22Rv1 (cell line): ENCODE results near the gene TAX1BP1.

Experiments
- H3K27ac ChIP-seq: fragments of 450-650 bp; 2 replicates; pipeline ENCODE4 v1.5.1; 2017
- ZFX ChIP-seq: fragments of 450-650 bp; IDR thresholded peaks from 2 replicates; pipeline ENCODE4 v1.6.1; 2017; ENCODE audit warnings: antibody characterized with exemption, borderline replicate concordance
- TF ChIP-seq, protein P1 (sequence below): fragments of 450-650 bp; IDR thresholded peaks from 2 replicates; pipeline ENCODE4 v1.5.1; 2017; ENCODE audit warnings: mild to moderate bottlenecking

The TAX1BP1 gene

GRCh38 chr7:27860800-27861199 is 120.8 kb downstream of the TAX1BP1 start:
- TF ChIP-seq, protein P1, sequence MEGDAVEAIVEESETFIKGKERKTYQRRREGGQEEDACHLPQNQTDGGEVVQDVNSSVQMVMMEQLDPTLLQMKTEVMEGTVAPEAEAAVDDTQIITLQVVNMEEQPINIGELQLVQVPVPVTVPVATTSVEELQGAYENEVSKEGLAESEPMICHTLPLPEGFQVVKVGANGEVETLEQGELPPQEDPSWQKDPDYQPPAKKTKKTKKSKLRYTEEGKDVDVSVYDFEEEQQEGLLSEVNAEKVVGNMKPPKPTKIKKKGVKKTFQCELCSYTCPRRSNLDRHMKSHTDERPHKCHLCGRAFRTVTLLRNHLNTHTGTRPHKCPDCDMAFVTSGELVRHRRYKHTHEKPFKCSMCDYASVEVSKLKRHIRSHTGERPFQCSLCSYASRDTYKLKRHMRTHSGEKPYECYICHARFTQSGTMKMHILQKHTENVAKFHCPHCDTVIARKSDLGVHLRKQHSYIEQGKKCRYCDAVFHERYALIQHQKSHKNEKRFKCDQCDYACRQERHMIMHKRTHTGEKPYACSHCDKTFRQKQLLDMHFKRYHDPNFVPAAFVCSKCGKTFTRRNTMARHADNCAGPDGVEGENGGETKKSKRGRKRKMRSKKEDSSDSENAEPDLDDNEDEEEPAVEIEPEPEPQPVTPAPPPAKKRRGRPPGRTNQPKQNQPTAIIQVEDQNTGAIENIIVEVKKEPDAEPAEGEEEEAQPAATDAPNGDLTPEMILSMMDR, result no peak
- no peak for TF ChIP-seq ZFX
- H3K27ac ChIP-seq, result no peak overlapping the region

- no peak for TF ChIP-seq ZFX
- TF ChIP-seq, protein P1, result no peak
- no peak overlapping the region for H3K27ac ChIP-seq
Measured at GRCh38 chr7:27861747-27862146, 121.8 kb downstream of the TAX1BP1 start.

- H3K27ac ChIP-seq, result no peak overlapping the region
- TF ChIP-seq ZFX, result no peak
- TF ChIP-seq, protein P1, result no peak
Measured at GRCh38 chr7:27863880-27864279, 123.9 kb downstream of the TAX1BP1 start.

DNA sequence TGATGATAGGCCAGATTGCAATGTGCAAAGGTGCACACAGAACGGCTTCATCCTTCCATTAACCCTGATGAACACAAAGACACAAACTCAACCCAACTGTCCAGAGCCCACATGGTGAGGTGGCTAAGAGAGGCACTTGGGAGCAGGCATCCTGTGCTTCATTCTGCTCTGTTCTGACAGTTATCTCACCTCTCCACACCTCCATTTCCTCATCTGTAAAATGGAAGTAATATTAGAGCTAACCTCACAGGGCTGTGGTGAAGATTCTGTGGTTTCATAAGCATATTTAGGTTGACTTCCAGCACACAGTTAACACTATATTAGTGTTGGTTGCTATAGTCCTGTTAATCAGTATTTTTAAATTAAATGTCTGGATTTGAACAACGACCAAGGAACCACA is 126.3 kb downstream of the TAX1BP1 start:
- TF ChIP-seq, protein P1, result no peak
- no peak for TF ChIP-seq ZFX
- no peak overlapping the region for H3K27ac ChIP-seq

DNA sequence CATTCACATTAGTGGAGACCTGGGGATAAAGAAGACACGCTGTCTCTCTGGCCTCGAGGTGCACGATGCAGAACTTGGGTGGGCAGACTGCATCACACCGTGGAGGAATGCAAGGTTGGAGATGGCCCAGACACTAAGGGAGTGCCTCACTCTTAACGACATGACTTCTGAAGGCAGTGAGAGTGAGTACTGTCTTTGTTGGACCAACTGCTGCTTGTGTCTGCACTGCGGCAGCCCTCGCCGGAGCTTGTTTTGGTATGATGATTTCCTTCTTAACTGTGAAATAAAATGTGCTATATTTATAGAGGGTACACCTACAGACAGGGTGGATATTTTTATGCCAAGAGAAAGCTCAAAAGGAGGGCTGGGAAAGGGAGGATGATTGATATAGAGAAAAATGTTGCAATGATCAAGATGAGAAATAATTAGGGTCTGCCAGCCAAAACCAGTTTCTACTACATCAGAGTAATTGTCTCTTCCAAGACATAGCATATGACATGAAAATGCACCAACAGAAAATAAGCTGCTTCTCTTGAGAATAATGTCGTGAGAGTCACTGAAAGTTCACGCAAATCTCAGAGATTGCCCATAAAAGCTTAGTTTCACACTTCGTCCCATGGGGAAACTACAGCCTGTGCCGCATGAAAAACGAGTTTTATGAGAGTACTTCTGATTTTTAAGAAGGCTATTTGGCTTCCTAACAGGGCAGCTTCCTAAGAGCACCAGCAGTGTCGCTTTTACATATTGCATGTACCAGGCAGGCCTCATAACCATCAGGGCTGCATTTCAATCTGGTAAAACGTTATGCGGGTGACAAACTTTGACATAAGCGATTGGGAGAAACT is 127.1 kb downstream of the TAX1BP1 start:
- H3K27ac ChIP-seq, result no peak overlapping the region
- TF ChIP-seq, protein P1, result no peak
- TF ChIP-seq ZFX, result no peak

- TF ChIP-seq ZFX, result no peak
- TF ChIP-seq, protein P1, result no peak
- H3K27ac ChIP-seq, result no peak overlapping the region
Measured at GRCh38 chr7:27868131-27868550, 128.2 kb downstream of the TAX1BP1 start.

DNA sequence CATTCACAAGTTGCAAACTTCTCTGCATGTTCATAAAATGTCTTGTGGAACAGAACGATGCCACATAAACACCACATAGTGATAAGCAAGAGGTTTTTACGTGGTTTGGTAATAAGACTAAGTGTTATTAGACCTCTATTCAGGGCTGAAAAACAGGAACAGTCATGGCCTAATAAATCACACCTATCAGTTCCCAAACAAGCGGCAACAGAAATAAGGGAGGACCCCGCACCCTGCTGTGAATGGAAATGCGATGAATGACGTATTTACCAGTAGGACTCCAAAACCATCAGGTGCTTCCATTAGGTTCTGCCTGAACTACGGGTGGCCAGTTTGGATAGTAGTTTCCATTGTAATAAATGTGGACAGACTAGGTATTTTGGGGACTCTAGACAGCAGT is 129.1 kb downstream of the TAX1BP1 start:
- TF ChIP-seq, protein P1, result no peak
- TF ChIP-seq ZFX, result no peak
- no peak overlapping the region for H3K27ac ChIP-seq
